Ovary (tissue), 3 donors: ENCODE data around the gene TM4SF1.

Source experiments
- EP300 ChIP-seq: sonication (generic); formaldehyde crosslinking; IDR thresholded peaks from one replicate; pipeline ENCODE4 v1.6.1; 2017; ENCODE audit warnings: antibody characterized with exemption
- TF ChIP-seq, protein P1 (sequence below), 3 donors: fragments of 450-650 bp in 2 of 3; fragments of 200-600 bp in 1 of 3; IDR thresholded peaks; one replicate each; pipeline versions ENCODE4 v1.5.1 to v1.8.0; 2016 to 2022; ENCODE audit warnings: antibody characterized with exemption in 3 of 3, mild to moderate bottlenecking in 1 of 3
- donor health status: DM: no; HTN: no; CAD: no.

DNA sequence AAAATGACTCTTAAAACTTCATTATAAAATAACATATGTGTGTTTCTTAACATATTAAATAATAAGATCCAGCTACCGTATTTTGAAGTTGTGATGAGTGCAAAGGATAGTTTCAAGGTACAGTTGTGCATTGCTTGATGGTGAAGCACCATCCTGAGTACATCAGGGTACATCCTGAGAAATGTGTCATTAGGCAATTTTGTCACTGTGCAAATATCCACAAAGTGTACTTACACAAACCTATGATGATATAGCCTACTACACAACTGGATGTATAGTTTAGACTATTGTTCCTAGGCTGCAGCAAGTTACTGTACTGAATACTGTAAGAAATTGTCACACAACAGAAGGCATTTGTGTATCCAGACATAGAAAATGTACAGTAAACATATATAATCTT, 20.8 kb upstream of the TM4SF1 start:
- TF ChIP-seq, protein P1, sequence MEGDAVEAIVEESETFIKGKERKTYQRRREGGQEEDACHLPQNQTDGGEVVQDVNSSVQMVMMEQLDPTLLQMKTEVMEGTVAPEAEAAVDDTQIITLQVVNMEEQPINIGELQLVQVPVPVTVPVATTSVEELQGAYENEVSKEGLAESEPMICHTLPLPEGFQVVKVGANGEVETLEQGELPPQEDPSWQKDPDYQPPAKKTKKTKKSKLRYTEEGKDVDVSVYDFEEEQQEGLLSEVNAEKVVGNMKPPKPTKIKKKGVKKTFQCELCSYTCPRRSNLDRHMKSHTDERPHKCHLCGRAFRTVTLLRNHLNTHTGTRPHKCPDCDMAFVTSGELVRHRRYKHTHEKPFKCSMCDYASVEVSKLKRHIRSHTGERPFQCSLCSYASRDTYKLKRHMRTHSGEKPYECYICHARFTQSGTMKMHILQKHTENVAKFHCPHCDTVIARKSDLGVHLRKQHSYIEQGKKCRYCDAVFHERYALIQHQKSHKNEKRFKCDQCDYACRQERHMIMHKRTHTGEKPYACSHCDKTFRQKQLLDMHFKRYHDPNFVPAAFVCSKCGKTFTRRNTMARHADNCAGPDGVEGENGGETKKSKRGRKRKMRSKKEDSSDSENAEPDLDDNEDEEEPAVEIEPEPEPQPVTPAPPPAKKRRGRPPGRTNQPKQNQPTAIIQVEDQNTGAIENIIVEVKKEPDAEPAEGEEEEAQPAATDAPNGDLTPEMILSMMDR (IDR thresholded peaks at IDR 0.05), result no peak
- TF ChIP-seq EP300, result no peak
